ENCODE results near the gene SKI.

DNA sequence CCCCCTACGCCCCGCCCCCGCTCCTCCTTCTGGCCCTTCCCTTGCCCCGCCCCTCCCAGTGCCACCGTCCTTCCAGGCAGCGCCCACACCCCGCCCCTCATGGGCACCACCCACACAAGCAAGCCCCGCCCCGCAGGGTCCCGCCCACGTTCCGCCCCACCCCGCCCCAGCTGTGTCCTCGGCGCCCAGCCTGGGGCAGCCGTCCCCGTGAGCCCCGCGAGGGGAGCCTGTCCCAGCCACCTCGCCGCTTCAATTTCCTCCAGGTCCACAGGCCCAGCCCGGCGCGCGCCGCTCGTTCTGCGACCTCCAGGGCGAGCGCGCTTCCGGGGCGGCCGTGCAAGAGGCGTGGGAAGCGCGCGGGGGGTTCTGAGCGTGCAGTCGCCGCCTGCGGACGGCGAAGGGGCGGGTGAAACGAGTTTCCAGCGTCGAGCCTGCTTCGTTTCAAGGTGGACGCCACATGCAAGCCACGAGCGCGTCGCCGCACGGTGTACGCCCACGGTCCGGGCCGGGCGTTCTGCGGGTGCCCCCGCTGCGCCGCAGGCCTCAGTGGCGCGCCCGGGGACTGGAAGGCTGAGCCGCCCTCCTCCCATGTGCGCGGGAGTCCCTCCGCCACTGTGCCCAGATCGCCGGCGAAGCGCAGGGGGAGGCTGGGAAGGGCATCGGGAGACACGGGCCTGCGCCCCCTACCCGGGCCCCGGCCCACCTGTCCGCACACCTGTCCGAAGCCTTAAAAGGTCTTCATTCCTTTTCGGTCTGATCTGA, 22.7 kb upstream of the SKI start:
- TF ChIP-seq PCBP1 (IDR thresholded peaks at IDR 0.05; ENCODE audit: low read depth, low read length, poor library complexity, severe bottlenecking): no peak
- no peak for TF ChIP-seq KDM1A (IDR thresholded peaks at IDR 0.05)

All from K562 (cell line).